Gastroesophageal sphincter (tissue), 3 donors: Measurements from ENCODE around the gene UST.

Experiments
- CTCF ChIP-seq, 4 experiments: fragments of 200-600 bp in 2 of 4; fragments of 450-650 bp in 2 of 4; sonication (generic) in 1 of 4; IDR thresholded peaks; one replicate each; pipeline ENCODE4 v1.5.1; 2017 to 2019; ENCODE audit warnings: antibody characterized with exemption in 4 of 4, mild to moderate bottlenecking in 2 of 4, moderate library complexity in 2 of 4
- POLR2A ChIP-seq, 2 donors: fragments of 450-650 bp; IDR thresholded peaks; one replicate each; pipeline ENCODE4 v1.6.1; 2017; ENCODE audit warnings: antibody characterized with exemption in 2 of 2, mild to moderate bottlenecking in 2 of 2, moderate library complexity in 1 of 2
- POLR2AphosphoS5 ChIP-seq: sonication (generic); formaldehyde crosslinking; IDR thresholded peaks from one replicate; pipeline ENCODE4 v1.6.1; 2017; ENCODE audit warnings: antibody characterized with exemption

DNA sequence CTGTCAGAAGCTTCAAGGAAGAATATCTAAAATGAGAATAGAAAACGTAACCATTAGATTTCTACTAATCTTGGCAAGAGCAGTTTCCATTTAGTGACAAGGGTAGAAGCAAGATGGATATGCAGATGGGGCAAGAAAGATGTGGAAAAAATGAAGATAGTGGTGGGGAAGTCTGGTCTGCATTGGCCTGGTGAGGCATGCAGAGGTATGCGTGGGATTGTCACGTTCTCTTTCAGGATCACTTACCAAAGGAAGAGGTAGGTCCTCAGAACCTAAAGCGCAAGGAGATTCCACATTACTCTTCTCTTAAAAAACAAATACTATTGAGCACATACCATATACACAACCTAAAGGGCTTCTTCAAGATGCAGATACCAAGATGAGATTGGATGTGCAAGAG, 238.7 kb downstream of the UST start:
- TF ChIP-seq CTCF (IDR thresholded peaks at IDR 0.05): no peak
- no peak for TF ChIP-seq POLR2AphosphoS5
- no peak for TF ChIP-seq POLR2A (IDR thresholded peaks at IDR 0.05)
